HepG2 (cell line): ENCODE measurements around the gene SPACDR. TPM values are rescaled to one million over a fixed set of nuclear protein-coding genes. Genes with fewer than 3 reads are reported as not detected.
A peak's percentile ranks its signal among the peaks of the same experiment; 100 is the strongest.

Experiments
- AGO1 ChIP-seq: fragments of 200-400 bp; formaldehyde crosslinking; IDR thresholded peaks from 2 replicates; pipeline ENCODE4 v1.6.1; 2017; ENCODE audit warnings: mild to moderate bottlenecking, low read depth, low read length, moderate library complexity; ENCODE audit not compliant: poor library complexity, severe bottlenecking
- CBX5 ChIP-seq: sonication (generic); formaldehyde crosslinking; IDR thresholded peaks from 2 replicates; pipeline ENCODE4 v1.4.0; 2020; ENCODE audit warnings: missing genetic modification reagents, borderline replicate concordance
- DNMT3B ChIP-seq: conservative IDR thresholded peaks from 2 replicates; pipeline ENCODE4 v1.6.1; 2016; ENCODE audit warnings: missing biosample characterization, control low read depth
- DRAP1 ChIP-seq: IDR thresholded peaks from 2 replicates; pipeline ENCODE4 v1.6.1; 2016; ENCODE audit warnings: missing genetic modification reagents, missing compliant biosample characterization
- HDAC2 ChIP-seq: sonication (generic); formaldehyde crosslinking; IDR thresholded peaks from 2 replicates; pipeline ENCODE4 v1.4.0; 2020; ENCODE audit warnings: missing genetic modification reagents
- HIVEP1 ChIP-seq: sonication (generic); formaldehyde crosslinking; IDR thresholded peaks from 2 replicates; pipeline ENCODE4 v1.4.0; 2020; ENCODE audit warnings: mild to moderate bottlenecking, missing genetic modification reagents
- RARG ChIP-seq: sonication (generic); formaldehyde crosslinking; IDR thresholded peaks from 2 replicates; pipeline ENCODE4 v1.4.0; 2020; ENCODE audit warnings: low read depth, mild to moderate bottlenecking, missing genetic modification reagents
- SUZ12 ChIP-seq: fragments of 150-350 bp; IDR thresholded peaks from 2 replicates; pipeline ENCODE4 v1.6.1; 2014; ENCODE audit warnings: low read depth, low read length
- TCF12 ChIP-seq, 2 experiments: fragments of 450-650 bp in 1 of 2; sonication (generic) in 1 of 2; formaldehyde crosslinking in 1 of 2; IDR thresholded peaks; 2 replicates each; pipeline versions ENCODE4 v1.6.1 to v1.8.0; 2017 to 2022; ENCODE audit warnings: antibody characterized with exemption in 1 of 2, mild to moderate bottlenecking in 1 of 2, missing genetic modification reagents in 1 of 2, moderate library complexity in 1 of 2
- USF2 ChIP-seq, 2 experiments: sonication (generic) in 1 of 2; formaldehyde crosslinking in 1 of 2; IDR thresholded peaks; 2 replicates each; pipeline versions ENCODE4 v1.5.1 to v1.6.1; 2011 to 2020; ENCODE audit warnings: borderline replicate concordance in 1 of 2, low read depth in 1 of 2, low read length in 1 of 2, mild to moderate bottlenecking in 1 of 2, missing genetic modification reagents in 1 of 2, moderate library complexity in 1 of 2
- ZFY ChIP-seq: sonication (generic); formaldehyde crosslinking; IDR thresholded peaks from 2 replicates; pipeline ENCODE4 v1.4.0; 2020; ENCODE audit warnings: missing genetic modification reagents
- ZNF10 ChIP-seq: sonication (generic); formaldehyde crosslinking; IDR thresholded peaks from 2 replicates; pipeline ENCODE4 v1.4.0; 2020; ENCODE audit warnings: mild to moderate bottlenecking, low read depth, missing genetic modification reagents, borderline replicate concordance
- ZNF567 ChIP-seq: sonication (generic); formaldehyde crosslinking; IDR thresholded peaks from 2 replicates; pipeline ENCODE4 v1.8.1; 2023; ENCODE audit warnings: mild to moderate bottlenecking, missing genetic modification reagents, borderline replicate concordance
- ZSCAN22 ChIP-seq: sonication (generic); formaldehyde crosslinking; IDR thresholded peaks from 2 replicates; pipeline ENCODE4 v1.4.0; 2020; ENCODE audit warnings: mild to moderate bottlenecking, missing genetic modification reagents
- polyA plus RNA-seq, 8 experiments: library from polyadenylated mRNA; depleted of rRNA in 3 of 8; stranded (reverse) in 7 of 8; unstranded in 1 of 8; fragments of >200 nt; fragmentation: Illumina TruSeq in 4 of 8; extraction: Trizol in 4 of 8; gene quantifications; 2 replicates each; pipeline versions ENCODE4 v1.2.1 to v1.2.3, GENCODE V29; 2011 to 2016; ENCODE audit warnings: low read depth in 4 of 8, missing spikeins in 1 of 8, mixed read lengths in 1 of 8; ENCODE audit not compliant: insufficient read depth in 1 of 8
- total RNA-seq, 5 experiments: library from RNA; depleted of rRNA; stranded (reverse); fragments of >200 nt; fragmentation: Illumina TruSeq; extraction: Trizol; gene quantifications; 2 replicates each; pipeline ENCODE4 v1.2.3, GENCODE V29; 2016; ENCODE audit warnings: low read depth in 1 of 5
- TF ChIP-seq, protein P1 (sequence below): IDR thresholded peaks from 2 replicates; pipeline ENCODE4 v1.6.1; 2016; ENCODE audit warnings: control low read depth
- TF ChIP-seq, protein P2 (sequence below): sonication (generic); formaldehyde crosslinking; IDR thresholded peaks from 2 replicates; pipeline ENCODE4 v1.5.1; 2020; ENCODE audit warnings: mild to moderate bottlenecking, moderate library complexity, missing genetic modification reagents
- TF ChIP-seq, protein P3 (sequence below): sonication (generic); formaldehyde crosslinking; IDR thresholded peaks from 2 replicates; pipeline ENCODE4 v1.8.0; 2022; ENCODE audit warnings: mild to moderate bottlenecking, missing genetic modification reagents; ENCODE audit not compliant: insufficient replicate concordance
- TF ChIP-seq, protein P4 (sequence below): sonication (generic); formaldehyde crosslinking; IDR thresholded peaks from 2 replicates; pipeline ENCODE4 v1.4.0; 2020; ENCODE audit warnings: missing genetic modification reagents

SPACDR gene
- total and polyA plus RNA-seq, 2 of the 13 experiments (the other 11 are each of a cell fraction or from before 2014, with no cell fraction given), result 0.41 TPM; not detected in 1

- TF ChIP-seq USF2 (IDR thresholded peaks at IDR 0.05; ENCODE audit: low read depth, low read length), result peak; percentile 68
- peak; percentile 85; the same call in 1 of the 2 replicates for TF ChIP-seq USF2 (CRISPR knock-in tag; IDR thresholded peaks at IDR 0.05; ENCODE audit: borderline replicate concordance)
- TF ChIP-seq DNMT3B (CRISPR knock-in tag), result peak; percentile 79
- TF ChIP-seq ZNF567 (CRISPR knock-in tag), result no peak
- TF ChIP-seq ZFY, result peak; percentile 67; the same call in 1 of the 2 replicates
- TF ChIP-seq HIVEP1 (CRISPR knock-in tag), result peak; percentile 80
- peak; percentile 89 for TF ChIP-seq HDAC2 (CRISPR knock-in tag)
- TF ChIP-seq ZSCAN22 (CRISPR knock-in tag), result no peak; the same call in 1 of the 2 replicates
- TF ChIP-seq SUZ12, result no peak
- TF ChIP-seq, protein P1, sequence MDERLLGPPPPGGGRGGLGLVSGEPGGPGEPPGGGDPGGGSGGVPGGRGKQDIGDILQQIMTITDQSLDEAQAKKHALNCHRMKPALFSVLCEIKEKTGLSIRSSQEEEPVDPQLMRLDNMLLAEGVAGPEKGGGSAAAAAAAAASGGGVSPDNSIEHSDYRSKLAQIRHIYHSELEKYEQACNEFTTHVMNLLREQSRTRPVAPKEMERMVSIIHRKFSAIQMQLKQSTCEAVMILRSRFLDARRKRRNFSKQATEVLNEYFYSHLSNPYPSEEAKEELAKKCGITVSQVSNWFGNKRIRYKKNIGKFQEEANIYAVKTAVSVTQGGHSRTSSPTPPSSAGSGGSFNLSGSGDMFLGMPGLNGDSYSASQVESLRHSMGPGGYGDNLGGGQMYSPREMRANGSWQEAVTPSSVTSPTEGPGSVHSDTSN (CRISPR knock-in tag), result no peak
- no peak for TF ChIP-seq AGO1
- TF ChIP-seq, protein P2, sequence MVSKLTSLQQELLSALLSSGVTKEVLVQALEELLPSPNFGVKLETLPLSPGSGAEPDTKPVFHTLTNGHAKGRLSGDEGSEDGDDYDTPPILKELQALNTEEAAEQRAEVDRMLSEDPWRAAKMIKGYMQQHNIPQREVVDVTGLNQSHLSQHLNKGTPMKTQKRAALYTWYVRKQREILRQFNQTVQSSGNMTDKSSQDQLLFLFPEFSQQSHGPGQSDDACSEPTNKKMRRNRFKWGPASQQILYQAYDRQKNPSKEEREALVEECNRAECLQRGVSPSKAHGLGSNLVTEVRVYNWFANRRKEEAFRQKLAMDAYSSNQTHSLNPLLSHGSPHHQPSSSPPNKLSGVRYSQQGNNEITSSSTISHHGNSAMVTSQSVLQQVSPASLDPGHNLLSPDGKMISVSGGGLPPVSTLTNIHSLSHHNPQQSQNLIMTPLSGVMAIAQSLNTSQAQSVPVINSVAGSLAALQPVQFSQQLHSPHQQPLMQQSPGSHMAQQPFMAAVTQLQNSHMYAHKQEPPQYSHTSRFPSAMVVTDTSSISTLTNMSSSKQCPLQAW (CRISPR knock-in tag), result peak; percentile 88
- TF ChIP-seq, protein P3, sequence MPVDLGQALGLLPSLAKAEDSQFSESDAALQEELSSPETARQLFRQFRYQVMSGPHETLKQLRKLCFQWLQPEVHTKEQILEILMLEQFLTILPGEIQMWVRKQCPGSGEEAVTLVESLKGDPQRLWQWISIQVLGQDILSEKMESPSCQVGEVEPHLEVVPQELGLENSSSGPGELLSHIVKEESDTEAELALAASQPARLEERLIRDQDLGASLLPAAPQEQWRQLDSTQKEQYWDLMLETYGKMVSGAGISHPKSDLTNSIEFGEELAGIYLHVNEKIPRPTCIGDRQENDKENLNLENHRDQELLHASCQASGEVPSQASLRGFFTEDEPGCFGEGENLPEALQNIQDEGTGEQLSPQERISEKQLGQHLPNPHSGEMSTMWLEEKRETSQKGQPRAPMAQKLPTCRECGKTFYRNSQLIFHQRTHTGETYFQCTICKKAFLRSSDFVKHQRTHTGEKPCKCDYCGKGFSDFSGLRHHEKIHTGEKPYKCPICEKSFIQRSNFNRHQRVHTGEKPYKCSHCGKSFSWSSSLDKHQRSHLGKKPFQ (CRISPR knock-in tag), result no peak
- TF ChIP-seq ZNF10, result no peak
- TF ChIP-seq DRAP1 (CRISPR knock-in tag), result peak; percentile 69
- no peak for TF ChIP-seq TCF12 (IDR thresholded peaks at IDR 0.05)
- TF ChIP-seq TCF12 (CRISPR knock-in tag; IDR thresholded peaks at IDR 0.05), result peak; percentile 54; the same call in 1 of the 2 replicates
- TF ChIP-seq, protein P4, sequence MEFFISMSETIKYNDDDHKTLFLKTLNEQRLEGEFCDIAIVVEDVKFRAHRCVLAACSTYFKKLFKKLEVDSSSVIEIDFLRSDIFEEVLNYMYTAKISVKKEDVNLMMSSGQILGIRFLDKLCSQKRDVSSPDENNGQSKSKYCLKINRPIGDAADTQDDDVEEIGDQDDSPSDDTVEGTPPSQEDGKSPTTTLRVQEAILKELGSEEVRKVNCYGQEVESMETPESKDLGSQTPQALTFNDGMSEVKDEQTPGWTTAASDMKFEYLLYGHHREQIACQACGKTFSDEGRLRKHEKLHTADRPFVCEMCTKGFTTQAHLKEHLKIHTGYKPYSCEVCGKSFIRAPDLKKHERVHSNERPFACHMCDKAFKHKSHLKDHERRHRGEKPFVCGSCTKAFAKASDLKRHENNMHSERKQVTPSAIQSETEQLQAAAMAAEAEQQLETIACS, result no peak
- TF ChIP-seq CBX5 (CRISPR knock-in tag), result no peak; the same call in 1 of the 2 replicates
- TF ChIP-seq RARG (CRISPR knock-in tag), result no peak
These were observed 19.5 kb downstream of the SPACDR start (continued) for GRCh38 chr7:100444311-100445278.
